ENCODE data around the gene ZNF525.

DNA sequence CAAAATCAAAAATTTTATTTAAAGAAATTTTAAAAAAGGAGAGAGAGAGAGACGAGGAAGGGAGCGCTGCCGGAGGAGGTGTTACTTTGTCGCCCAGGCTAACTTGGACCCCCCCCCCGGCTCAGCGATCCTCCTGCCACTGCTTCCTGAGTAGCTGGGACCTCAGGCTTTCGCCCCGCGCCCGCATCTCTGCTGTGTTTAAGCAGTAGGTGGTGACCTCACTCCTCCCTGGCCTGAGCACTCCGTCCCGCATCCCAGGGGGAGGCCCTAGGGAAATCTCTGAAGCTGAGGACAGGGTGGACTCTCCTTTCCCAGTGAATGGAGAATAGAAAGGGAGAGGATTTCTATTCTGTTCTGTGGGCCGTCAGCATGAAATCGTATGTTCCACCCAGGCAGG, 32.4 kb upstream of the ZNF525 start:
- no peak for TF ChIP-seq POLR2A (IDR thresholded peaks at IDR 0.05)
- TF ChIP-seq, protein P1, sequence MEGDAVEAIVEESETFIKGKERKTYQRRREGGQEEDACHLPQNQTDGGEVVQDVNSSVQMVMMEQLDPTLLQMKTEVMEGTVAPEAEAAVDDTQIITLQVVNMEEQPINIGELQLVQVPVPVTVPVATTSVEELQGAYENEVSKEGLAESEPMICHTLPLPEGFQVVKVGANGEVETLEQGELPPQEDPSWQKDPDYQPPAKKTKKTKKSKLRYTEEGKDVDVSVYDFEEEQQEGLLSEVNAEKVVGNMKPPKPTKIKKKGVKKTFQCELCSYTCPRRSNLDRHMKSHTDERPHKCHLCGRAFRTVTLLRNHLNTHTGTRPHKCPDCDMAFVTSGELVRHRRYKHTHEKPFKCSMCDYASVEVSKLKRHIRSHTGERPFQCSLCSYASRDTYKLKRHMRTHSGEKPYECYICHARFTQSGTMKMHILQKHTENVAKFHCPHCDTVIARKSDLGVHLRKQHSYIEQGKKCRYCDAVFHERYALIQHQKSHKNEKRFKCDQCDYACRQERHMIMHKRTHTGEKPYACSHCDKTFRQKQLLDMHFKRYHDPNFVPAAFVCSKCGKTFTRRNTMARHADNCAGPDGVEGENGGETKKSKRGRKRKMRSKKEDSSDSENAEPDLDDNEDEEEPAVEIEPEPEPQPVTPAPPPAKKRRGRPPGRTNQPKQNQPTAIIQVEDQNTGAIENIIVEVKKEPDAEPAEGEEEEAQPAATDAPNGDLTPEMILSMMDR (IDR thresholded peaks at IDR 0.05) = no peak
